IPS DF 4.7 (cell line): ENCODE results near the gene ATXN8OS.
"Not testable (repeated sequence)": the region's sequence is repeated elsewhere in the genome, so short reads cannot be mapped to it uniquely, and the experiment has no call there.

Experiments
- DNase-seq: peaks from one replicate; pipeline ENCODE4 v3.0.0-alpha.2; 2013; ENCODE audit warnings: low spot score; ENCODE audit errors: extremely low read depth

ATXN8OS gene

GRCh38 chr13:70107498-70108281 lies at the start of gene ATXN8OS:
Gene ATXN8OS (plus strand): TSS chr13:70107826.
- no peak for DNase-seq

GRCh38 chr13:70080012-70080411 lies 27.6 kb upstream of the ATXN8OS start:
- DNase-seq, result no peak

- DNase-seq, result no peak
Measured at GRCh38 chr13:70087247-70087646, 20.4 kb upstream of the ATXN8OS start.

GRCh38 chr13:70088926-70089325 lies 18.7 kb upstream of the ATXN8OS start:
- DNase-seq, result no peak

GRCh38 chr13:70090036-70090723 lies 17.4 kb upstream of the ATXN8OS start:
- no peak for DNase-seq

GRCh38 chr13:70098669-70099068 lies 9.0 kb upstream of the ATXN8OS start:
- DNase-seq, result no peak

GRCh38 chr13:70104481-70104880 lies 3.1 kb upstream of the ATXN8OS start:
- DNase-seq, result no peak

- DNase-seq, result no peak
Measured at GRCh38 chr13:70107125-70107497, 515 bp upstream of the ATXN8OS start.

- no peak for DNase-seq
Measured at GRCh38 chr13:70108356-70109105, 905 bp downstream of the ATXN8OS start, which contains the start of gene KLHL1. Gene KLHL1 (minus strand): TSS chr13:70108452. CDS start chr13:70107699, 753 bp downstream.

- DNase-seq, result no peak
Measured at GRCh38 chr13:70117338-70117905, 9.8 kb downstream of the ATXN8OS start.

GRCh38 chr13:70125693-70126092 lies 18.1 kb downstream of the ATXN8OS start:
- no peak for DNase-seq

- no peak for DNase-seq
Measured at GRCh38 chr13:70128098-70128497, 20.5 kb downstream of the ATXN8OS start.

GRCh38 chr13:70142658-70143057 lies 35.0 kb downstream of the ATXN8OS start:
- DNase-seq, result not testable (repeated sequence)

GRCh38 chr13:70162141-70162540 lies 54.5 kb downstream of the ATXN8OS start:
- no peak for DNase-seq

- no peak for DNase-seq
Measured at GRCh38 chr13:70170689-70171088, 63.1 kb downstream of the ATXN8OS start.

- DNase-seq, result no peak
Measured at GRCh38 chr13:70171151-70171550, 63.5 kb downstream of the ATXN8OS start.

- DNase-seq, result no peak
Measured at GRCh38 chr13:70172946-70173597, 65.4 kb downstream of the ATXN8OS start.

- DNase-seq, result no peak
Measured at GRCh38 chr13:70173598-70173959, 66.0 kb downstream of the ATXN8OS start.

- no peak for DNase-seq
Measured at GRCh38 chr13:70178346-70178745, 70.7 kb downstream of the ATXN8OS start.
